ENCODE measurements around the gene ETHE1. TPM values are rescaled to one million over a fixed set of nuclear protein-coding genes. Genes with fewer than 3 reads are reported as not detected.
A peak's percentile ranks its signal among the peaks of the same experiment; 100 is the strongest.

Gene ETHE1
- total RNA-seq, 1 experiment from 2014 or later = 19.0 TPM

- ATAC-seq = no peak
- Mint-ChIP-seq H3K36me3 (peaks cover 6% of the 10 kb centered on the region; the same call in 1 of the 2 replicates), H3K27ac (peak overlapping the region; percentile 26; the same call in 1 of the 2 replicates), H3K27me3 (ENCODE audit: low read depth) (peaks cover 38% of the 10 kb centered on the region), H3K4me3 (peak overlapping the region; percentile 60), H3K9me3 (no peaks in the 10 kb centered on the region), H3K4me1 (peaks cover 21% of the 10 kb centered on the region)
- TF ChIP-seq NR3C1 (CRISPR knock-in tag; conservative IDR thresholded peaks at IDR 0.05; ENCODE audit: low read depth) (no peak), ZNF263 (CRISPR knock-in tag; IDR thresholded peaks at IDR 0.05; ENCODE audit: low read depth) (no peak), HMGA2 (CRISPR knock-in tag; IDR thresholded peaks at IDR 0.05) (no peak), STAT6 (CRISPR knock-in tag; conservative IDR thresholded peaks at IDR 0.05; ENCODE audit: low read depth) (no peak), ZNF138 (CRISPR knock-in tag; conservative IDR thresholded peaks at IDR 0.05) (no peak), FOXP4 (CRISPR knock-in tag; IDR thresholded peaks at IDR 0.05) (no peak), ZNF532 (CRISPR knock-in tag; IDR thresholded peaks at IDR 0.05; ENCODE audit: borderline replicate concordance) (no peak), ZNF423 (CRISPR knock-in tag; IDR thresholded peaks at IDR 0.05) (no peak), MAX (CRISPR knock-in tag; IDR thresholded peaks at IDR 0.05) (no peak)
- ChIA-PET POLR2A (interaction anchor here (1.8 kb wide), 1 partner anchor 41 kb away, joined by 11 read pairs; no protein-coding TSS in a partner anchor), CTCF (interaction anchor here (0.6 to 3.5 kb wide), 14 partner anchors 14 to 90 kb away, joined by 3 to 50 read pairs (median 6); partner anchors contain the start of genes IRGQ, ZNF575 and ZNF576)
- DNase-seq (ENCODE audit: low spot score) = no peak
Measured at GRCh38 chr19:43505186-43505456, 21.9 kb downstream of the ETHE1 start.

- H3K27ac Mint-ChIP-seq = peak within 1 kb of the TSS; percentile 74
- H3K27me3 Mint-ChIP-seq (ENCODE audit: low read depth) = peaks cover 38% of the 10 kb centered on the region
- peaks cover 2% of the 10 kb centered on the region; the same call in 1 of the 2 replicates for H3K36me3 Mint-ChIP-seq
- H3K9me3 Mint-ChIP-seq = no peaks in the 10 kb centered on the region
- POLR2A ChIA-PET = interaction anchor here (1.0 to 1.8 kb wide), 5 partner anchors 25 to 91 kb away, joined by 3 to 11 read pairs (median 4); partner anchors contain the start of genes IRGQ, LYPD3 and ZNF576
- CTCF ChIA-PET = interaction anchor here (0.8 to 3.5 kb wide), 22 partner anchors 9 to 164 kb away, joined by 3 to 50 read pairs (median 6); partner anchors contain the start of genes ETHE1, IRGQ, ZNF575 and ZNF576
- peaks cover 21% of the 10 kb centered on the region for H3K4me1 Mint-ChIP-seq
- DNase-seq (ENCODE audit: low spot score) (peak; percentile 44), ATAC-seq (peak; percentile 23)
- H3K4me3 Mint-ChIP-seq = peak within 1 kb of the TSS; percentile 91
- no peak for TF ChIP-seq NFE2L1 (CRISPR knock-in tag; IDR thresholded peaks at IDR 0.05)
- no peak for TF ChIP-seq PRDM15 (CRISPR knock-in tag; IDR thresholded peaks at IDR 0.05)
- no peak for TF ChIP-seq E2F4 (CRISPR knock-in tag; IDR thresholded peaks at IDR 0.05; ENCODE audit: borderline replicate concordance, low read depth)
- no peak for TF ChIP-seq NR2C2 (CRISPR knock-in tag; IDR thresholded peaks at IDR 0.05)
- 0 out of 2 replicates have a peak, but pooled peaks have one; percentile 40 for TF ChIP-seq FOXK1 (CRISPR knock-in tag; IDR thresholded peaks at IDR 0.05)
- no peak for TF ChIP-seq ZNF232 (CRISPR knock-in tag; IDR thresholded peaks at IDR 0.05)
- TF ChIP-seq FOXP4 (CRISPR knock-in tag; IDR thresholded peaks at IDR 0.05) = 0 out of 2 replicates have a peak, but pooled peaks have one; percentile 24
Measured at GRCh38 chr19:43504426-43505185, 22.4 kb downstream of the ETHE1 start, which contains the start of gene PHLDB3. TSS of gene PHLDB3 (minus strand) at chr19:43504746. CDS start at chr19:43504118, 628 bp downstream.

All from WTC11 (cell line).